CD4-positive, CD25-positive, alpha-beta regulatory T cell (primary cell): Measurements from ENCODE around the gene CCL28. TPM values are rescaled to one million over a fixed set of nuclear protein-coding genes. Genes with fewer than 3 reads are reported as not detected.

Experiments
- ATAC-seq, 2 donors: fragments of 150-1000 bp; cut with Tn5 transposase; one replicate each; pipeline ENCODE4 v1.10.0; 2021; ENCODE audit warnings: low read depth in 2 of 2, moderate number of reproducible peaks in 2 of 2, moderate library complexity in 1 of 2
- DNase-seq, 3 donors: peaks; one replicate each; pipeline versions ENCODE4 v3.0.0 to v3.0.0-alpha.2; 2012 to 2022; ENCODE audit warnings: mixed read lengths in 1 of 3
- H3K27ac ChIP-seq: one replicate; pipeline ENCODE4 v1.7.0; 2013; ENCODE audit warnings: mild to moderate bottlenecking, low read length; ENCODE audit not compliant: insufficient read depth, poor library complexity, severe bottlenecking
- H3K27me3 ChIP-seq: one replicate; pipeline ENCODE4 v1.7.0; 2013; ENCODE audit warnings: low read length; ENCODE audit not compliant: control insufficient read depth, insufficient read depth
- H3K36me3 ChIP-seq: one replicate; pipeline ENCODE4 v1.7.0; 2013; ENCODE audit warnings: mild to moderate bottlenecking, low read length, moderate library complexity; ENCODE audit not compliant: control insufficient read depth, insufficient read depth
- H3K4me1 ChIP-seq: 2 replicates; pipeline ENCODE4 v1.7.0; 2013; ENCODE audit warnings: mild to moderate bottlenecking, low read length; ENCODE audit not compliant: insufficient read depth, control insufficient read depth, poor library complexity, severe bottlenecking
- H3K4me3 ChIP-seq: one replicate; pipeline ENCODE4 v1.7.0; 2013; ENCODE audit warnings: low read depth, mild to moderate bottlenecking, low read length, moderate library complexity
- H3K9me3 ChIP-seq, 2 experiments: 1 replicate in 1 of 2; 2 replicates in 1 of 2; pipeline ENCODE4 v1.7.0; 2013; ENCODE audit warnings: low read length in 2 of 2, mild to moderate bottlenecking in 1 of 2, moderate library complexity in 1 of 2; ENCODE audit not compliant: control insufficient read depth in 2 of 2
- H3K27ac Mint-ChIP-seq, 3 donors: one replicate each; pipeline ENCODE4 v1.8.0; 2020 to 2022; ENCODE audit warnings: mild to moderate bottlenecking in 3 of 3, mixed read lengths in 3 of 3, moderate library complexity in 2 of 3
- H3K27me3 Mint-ChIP-seq: one replicate; pipeline ENCODE4 v1.8.0; 2022; ENCODE audit warnings: mild to moderate bottlenecking, mixed read lengths
- H3K36me3 Mint-ChIP-seq: one replicate; pipeline ENCODE4 v1.8.0; 2020; ENCODE audit warnings: mixed read lengths
- H3K4me1 Mint-ChIP-seq, 4 donors: one replicate each; pipeline ENCODE4 v1.8.0; 2020 to 2022; ENCODE audit warnings: mixed read lengths in 4 of 4, mild to moderate bottlenecking in 1 of 4
- H3K4me3 Mint-ChIP-seq, 4 donors: one replicate each; pipeline ENCODE4 v1.8.0; 2020 to 2022; ENCODE audit warnings: mild to moderate bottlenecking in 4 of 4, mixed read lengths in 4 of 4, moderate library complexity in 3 of 4
- H3K9me3 Mint-ChIP-seq, 7 donors: one replicate each; pipeline ENCODE4 v1.8.0; 2020 to 2022; ENCODE audit warnings: mixed read lengths in 7 of 7, mild to moderate bottlenecking in 3 of 7, moderate library complexity in 2 of 7
- polyA plus RNA-seq, 4 donors: library from polyadenylated mRNA; unstranded; fragments of 300-500 nt; fragmentation: Illumina TruSeq; gene quantifications; one replicate each; pipeline ENCODE4 v1.2.3, GENCODE V29; 2021
- total RNA-seq: library from RNA; stranded (reverse); gene quantifications from one replicate; pipeline ENCODE4 v1.2.3, GENCODE V29; 2022

Gene CCL28
- total and polyA plus RNA-seq, 5 donors from 2014 or later, result 14.5 to 18.4 (median 14.8) TPM

- Histone ChIP-seq H3K4me3 (no peak overlapping the region), H3K36me3 (no peaks in the 10 kb centered on the region), H3K9me3 (peaks cover 20 to 29% of the 10 kb centered on the region in 2 experiments), H3K27me3 (peaks cover 3% of the 10 kb centered on the region), H3K4me1 (no peaks in the 10 kb centered on the region), H3K27ac (no peak overlapping the region)
- Mint-ChIP-seq H3K4me1 (no peaks in the 10 kb centered on the region), H3K4me3 (no peak overlapping the region), H3K9me3 (peaks cover 2 to 40% (median 15%) of the 10 kb centered on the region in 7 donors), H3K27me3 (peaks cover 26% of the 10 kb centered on the region), H3K36me3 (peaks cover 7% of the 10 kb centered on the region), H3K27ac (no peak overlapping the region)
- no peak for ATAC-seq
- no peak for DNase-seq
Measured at GRCh38 chr5:43336159-43336558, 76.0 kb downstream of the CCL28 start.

GRCh38 chr5:43335681-43336080 is 76.5 kb downstream of the CCL28 start:
- Histone ChIP-seq H3K27me3 (peaks cover 3% of the 10 kb centered on the region), H3K9me3 (peaks cover 20 to 25% of the 10 kb centered on the region in 2 experiments), H3K4me1 (no peaks in the 10 kb centered on the region), H3K4me3 (no peak overlapping the region), H3K27ac (no peak overlapping the region), H3K36me3 (no peaks in the 10 kb centered on the region)
- no peak for ATAC-seq
- no peak for DNase-seq
- H3K27me3 Mint-ChIP-seq, result peaks cover 26% of the 10 kb centered on the region
- H3K9me3 Mint-ChIP-seq, result peaks cover 2 to 40% (median 15%) of the 10 kb centered on the region in 7 donors
- H3K27ac Mint-ChIP-seq, result no peak overlapping the region
- peaks cover 7% of the 10 kb centered on the region for H3K36me3 Mint-ChIP-seq
- no peaks in the 10 kb centered on the region for H3K4me1 Mint-ChIP-seq
- H3K4me3 Mint-ChIP-seq, result no peak overlapping the region

- Histone ChIP-seq H3K4me1 (no peaks in the 10 kb centered on the region), H3K9me3 (peaks cover 16 to 25% of the 10 kb centered on the region in 2 experiments), H3K36me3 (no peaks in the 10 kb centered on the region), H3K27ac (no peak overlapping the region), H3K4me3 (no peak overlapping the region), H3K27me3 (no peaks in the 10 kb centered on the region)
- Mint-ChIP-seq H3K36me3 (peaks cover 4% of the 10 kb centered on the region), H3K27ac (no peak overlapping the region), H3K4me3 (no peak overlapping the region), H3K27me3 (peaks cover 19% of the 10 kb centered on the region), H3K4me1 (no peaks in the 10 kb centered on the region), H3K9me3 (peaks cover 2 to 28% (median 9%) of the 10 kb centered on the region in 7 donors)
- no peak for ATAC-seq
- no peak for DNase-seq
Measured at GRCh38 chr5:43332401-43332800, 79.8 kb downstream of the CCL28 start.

Other genes starting within 250 kb of the CCL28 start
- gene NIM1K, start 220.2 kb downstream of the CCL28 start, total RNA-seq, result 0.67 TPM
- under 1 TPM in 2 of 4 donors, not detected in 2; 0.16 to 0.26 TPM for gene NIM1K, start 220.2 kb downstream of the CCL28 start, polyA plus RNA-seq
- 58.9 TPM for gene HMGCS1, start 99.0 kb downstream of the CCL28 start, total RNA-seq
- gene HMGCS1, start 99.0 kb downstream of the CCL28 start, polyA plus RNA-seq, result 10 to 100 TPM in 1 of 4 donors, 1 to 10 TPM in 3; 5.4 to 11.8 (median 7.3) TPM
- 11.5 TPM for gene TMEM267, start 71.5 kb upstream of the CCL28 start, total RNA-seq
- gene TMEM267, start 71.5 kb upstream of the CCL28 start, polyA plus RNA-seq, result 10 to 100 TPM; 31.0 to 33.5 (median 32.6) TPM
- 0.81 TPM for gene C5orf34, start 102.8 kb upstream of the CCL28 start, total RNA-seq
- under 1 TPM in 3 of 4 donors, not detected in 1; 0.75 to 0.87 (median 0.84) TPM for gene C5orf34, start 102.8 kb upstream of the CCL28 start, polyA plus RNA-seq
- gene PAIP1, start 144.7 kb upstream of the CCL28 start, total RNA-seq, result 31.2 TPM
- 10 to 100 TPM; 42.8 to 49.6 (median 44.8) TPM for gene PAIP1, start 144.7 kb upstream of the CCL28 start, polyA plus RNA-seq
- 55.3 TPM for gene NNT, start 190.8 kb upstream of the CCL28 start, total RNA-seq
- 10 to 100 TPM; 46.2 to 64.1 (median 48.4) TPM for gene NNT, start 190.8 kb upstream of the CCL28 start, polyA plus RNA-seq